ENCODE measurements around the gene GLYR1.

DNA sequence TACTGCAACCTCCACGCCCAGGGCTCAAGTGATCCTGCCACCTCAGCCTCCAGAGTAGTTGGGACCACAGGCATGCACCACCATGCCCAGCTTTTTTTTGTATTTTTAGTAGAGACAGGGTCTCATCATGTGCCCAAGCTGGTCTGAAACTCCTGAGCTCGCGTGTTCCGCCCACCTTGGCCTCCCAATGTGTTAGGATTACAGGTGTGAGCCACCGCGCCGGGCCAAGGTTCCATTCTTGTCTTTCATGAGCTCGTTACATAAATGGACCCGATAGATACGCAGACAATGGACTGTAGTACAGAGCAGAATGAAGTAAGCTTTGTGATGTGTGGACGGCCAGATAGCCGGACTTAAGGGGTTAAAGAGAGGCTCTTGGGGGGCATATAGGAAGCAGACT is 19.5 kb upstream of the GLYR1 start:
- TF ChIP-seq SUZ12 (IDR thresholded peaks at IDR 0.05) (no peak), ARNT (IDR thresholded peaks at IDR 0.05) (no peak), ELF4 (IDR thresholded peaks at IDR 0.05) (no peak), BHLHE40 (IDR thresholded peaks at IDR 0.05; ENCODE audit: borderline replicate concordance) (no peak), FOXK2 (IDR thresholded peaks at IDR 0.05) (no peak), L3MBTL2 (conservative IDR thresholded peaks at IDR 0.05) (no peak), TARDBP (IDR thresholded peaks at IDR 0.05) (no peak), CTBP1 (IDR thresholded peaks at IDR 0.05; ENCODE audit: borderline replicate concordance) (no peak), ZNF384 (IDR thresholded peaks at IDR 0.05) (no peak)

All from HEK293T (cell line).